IMR-90 (cell line): ENCODE results near the gene TREML2. TPM values are rescaled to one million over a fixed set of nuclear protein-coding genes. Genes with fewer than 3 reads are reported as not detected.

ENCODE experiments used
- ATAC-seq: fragments of 200-7000 bp; cut with Tn5 transposase; 2 replicates; pipeline ENCODE4 v1.9.1; 2020; ENCODE audit warnings: low read depth, mild to moderate bottlenecking, moderate library complexity
- BruUV-seq: library from RNA; stranded (reverse); fragments of 400-500 nt; replicated peaks from 2 replicates; lab custom pipeline; 2021; lab: Mats Ljungman, UMichigan
- CTCF ChIA-PET: fragments of 300-600 bp; formaldehyde crosslinking; extraction: SDS; loops from one replicate; lab custom pipeline; 2021; ENCODE audit warnings: antibody characterized with exemption; lab: Yijun Ruan, JAX
- POLR2A ChIA-PET: fragments of 300-600 bp; sonication (Branson Sonifier 250); formaldehyde crosslinking; loops from one replicate; lab custom pipeline; 2022; ENCODE audit warnings: antibody characterized with exemption; ENCODE audit not compliant: unreplicated experiment; lab: Charles Lee
- DNase-seq: peaks from one replicate; pipeline ENCODE4 v3.0.0; 2013
- H2AFZ ChIP-seq: replicated peaks from 2 replicates; pipeline ENCODE3; 2013; ENCODE audit warnings: low read length, mild to moderate bottlenecking; ENCODE audit not compliant: poor library complexity
- H2AK5ac ChIP-seq: 2 replicates; pipeline ENCODE4 v1.6.1; 2013; ENCODE audit warnings: low read depth, low read length, inconsistent platforms
- H2AK9ac ChIP-seq: replicated peaks from 2 replicates; pipeline ENCODE3; 2013; ENCODE audit warnings: mild to moderate bottlenecking, low read depth, low read length, moderate library complexity; ENCODE audit not compliant: poor library complexity
- H2BK120ac ChIP-seq: 2 replicates; pipeline ENCODE4 v1.6.1; 2013; ENCODE audit warnings: low read depth, low read length, inconsistent platforms
- H2BK15ac ChIP-seq: 3 replicates; pipeline ENCODE4 v1.6.1; 2013; ENCODE audit warnings: low read depth, low read length, inconsistent platforms
- H2BK20ac ChIP-seq: 2 replicates; pipeline ENCODE4 v1.6.1; 2013; ENCODE audit warnings: low read depth, mild to moderate bottlenecking, inconsistent platforms, low read length, moderate library complexity
- H2BK5ac ChIP-seq: 2 replicates; pipeline ENCODE4 v1.6.1; 2013; ENCODE audit warnings: mild to moderate bottlenecking, low read depth, low read length, inconsistent platforms; ENCODE audit not compliant: poor library complexity, severe bottlenecking
- H3K14ac ChIP-seq: replicated peaks from 2 replicates; pipeline ENCODE4 v1.6.1; 2013; ENCODE audit warnings: low read depth, low read length, inconsistent platforms
- H3K18ac ChIP-seq: 2 replicates; pipeline ENCODE4 v1.6.1; 2013; ENCODE audit warnings: low read depth, low read length, control low read depth
- H3K23ac ChIP-seq: 2 replicates; pipeline ENCODE4 v1.6.1; 2013; ENCODE audit warnings: low read depth, low read length, inconsistent platforms
- H3K27ac ChIP-seq: 2 replicates; pipeline ENCODE4 v1.5.1; 2013; ENCODE audit warnings: mild to moderate bottlenecking, control low read depth, low read length; ENCODE audit not compliant: insufficient read depth
- H3K27me3 ChIP-seq: 2 replicates; pipeline ENCODE4 v1.6.1; 2013; ENCODE audit warnings: low read length; ENCODE audit not compliant: control insufficient read depth, insufficient read depth
- H3K36me3 ChIP-seq: 2 replicates; pipeline ENCODE4 v1.6.1; 2013; ENCODE audit warnings: low read length, mixed read lengths; ENCODE audit not compliant: control insufficient read depth, insufficient read depth
- H3K4ac ChIP-seq: 2 replicates; pipeline ENCODE4 v1.6.1; 2013; ENCODE audit warnings: low read depth, low read length, inconsistent platforms
- H3K4me1 ChIP-seq: 2 replicates; pipeline ENCODE4 v1.6.1; 2013; ENCODE audit warnings: low read length, mixed read lengths; ENCODE audit not compliant: control insufficient read depth, insufficient read depth
- H3K4me2 ChIP-seq: 2 replicates; pipeline ENCODE4 v1.6.1; 2013; ENCODE audit warnings: low read depth, mild to moderate bottlenecking, control low read depth, low read length, moderate library complexity
- H3K4me3 ChIP-seq: 2 replicates; pipeline ENCODE4 v1.5.1; 2013; ENCODE audit warnings: low read depth, mild to moderate bottlenecking, control low read depth, low read length, moderate library complexity; ENCODE audit not compliant: insufficient read depth
- H3K56ac ChIP-seq: 2 replicates; pipeline ENCODE4 v1.6.1; 2013; ENCODE audit warnings: low read length, inconsistent platforms; ENCODE audit not compliant: insufficient read depth; ENCODE audit errors: extremely low read depth
- H3K79me1 ChIP-seq, 2 experiments: 2 replicates each; pipeline ENCODE4 v1.6.1; 2013; ENCODE audit warnings: low read length in 2 of 2, inconsistent platforms in 1 of 2, low read depth in 1 of 2
- H3K9ac ChIP-seq: 2 replicates; pipeline ENCODE4 v1.6.1; 2013; ENCODE audit warnings: low read depth, low read length, control low read depth
- H3K9me1 ChIP-seq: 2 replicates; pipeline ENCODE4 v1.6.1; 2013; ENCODE audit warnings: low read length, inconsistent platforms; ENCODE audit not compliant: insufficient read depth
- H3K9me3 ChIP-seq: 2 replicates; pipeline ENCODE4 v1.6.1; 2013; ENCODE audit warnings: low read length; ENCODE audit not compliant: control insufficient read depth, insufficient read depth
- H4K20me1 ChIP-seq: 2 replicates; pipeline ENCODE4 v1.6.1; 2013; ENCODE audit warnings: low read length, inconsistent platforms; ENCODE audit not compliant: insufficient read depth
- H4K5ac ChIP-seq: 2 replicates; pipeline ENCODE4 v1.6.1; 2013; ENCODE audit warnings: mild to moderate bottlenecking, low read depth, low read length, control low read depth
- H4K8ac ChIP-seq, 2 experiments: 2 replicates each; pipeline ENCODE4 v1.6.1; 2013; ENCODE audit warnings: low read depth in 2 of 2, low read length in 2 of 2, control low read depth in 1 of 2, inconsistent platforms in 1 of 2
- H4K91ac ChIP-seq: 2 replicates; pipeline ENCODE4 v1.6.1; 2013; ENCODE audit warnings: low read depth, low read length, inconsistent platforms; ENCODE audit not compliant: insufficient read depth
- BHLHE40 ChIP-seq: fragments of 150-350 bp; IDR thresholded peaks from 2 replicates; pipeline ENCODE4 v1.6.1; 2016; ENCODE audit warnings: mild to moderate bottlenecking, low read depth, low read length
- CEBPB ChIP-seq: IDR thresholded peaks from 2 replicates; pipeline ENCODE4 v1.6.1; 2012; ENCODE audit warnings: low read depth, low read length, improper control_type of control experiment
- CHD1 ChIP-seq: IDR thresholded peaks from 2 replicates; pipeline ENCODE4 v1.6.1; 2012; ENCODE audit warnings: low read depth, low read length, improper control_type of control experiment
- CTCF ChIP-seq: conservative IDR thresholded peaks from 2 replicates; pipeline ENCODE4 v1.5.1; 2012; ENCODE audit warnings: mild to moderate bottlenecking, low read depth, low read length, improper control_type of control experiment
- ELK1 ChIP-seq: fragments of 150-350 bp; IDR thresholded peaks from 2 replicates; pipeline ENCODE4 v1.6.1; 2016; ENCODE audit warnings: low read depth, mild to moderate bottlenecking, low read length, moderate library complexity, borderline replicate concordance
- FOS ChIP-seq: fragments of 150-350 bp; IDR thresholded peaks from 2 replicates; pipeline ENCODE4 v1.6.1; 2016; ENCODE audit warnings: low read depth, low read length
- MAFK ChIP-seq: IDR thresholded peaks from 2 replicates; pipeline ENCODE4 v1.6.1; 2012; ENCODE audit warnings: low read depth, low read length, improper control_type of control experiment
- MAZ ChIP-seq: IDR thresholded peaks from 2 replicates; pipeline ENCODE4 v1.6.1; 2012; ENCODE audit warnings: low read depth, mild to moderate bottlenecking, low read length, improper control_type of control experiment, moderate library complexity, borderline replicate concordance
- MXI1 ChIP-seq: IDR thresholded peaks from 2 replicates; pipeline ENCODE4 v1.6.1; 2012; ENCODE audit warnings: low read depth, mild to moderate bottlenecking, low read length, moderate library complexity, borderline replicate concordance
- NFE2L2 ChIP-seq: fragments of 150-350 bp; IDR thresholded peaks from 2 replicates; pipeline ENCODE4 v1.6.1; 2016; ENCODE audit warnings: low read depth, mild to moderate bottlenecking, low read length
- POLR2A ChIP-seq: IDR thresholded peaks from 2 replicates; pipeline ENCODE4 v1.6.1; 2012; ENCODE audit warnings: mild to moderate bottlenecking, low read depth, low read length
- RAD21 ChIP-seq: IDR thresholded peaks from 2 replicates; pipeline ENCODE4 v1.6.1; 2012; ENCODE audit warnings: low read length, improper control_type of control experiment
- RCOR1 ChIP-seq: IDR thresholded peaks from 2 replicates; pipeline ENCODE4 v1.6.1; 2012; ENCODE audit warnings: mild to moderate bottlenecking, low read length, improper control_type of control experiment; ENCODE audit not compliant: insufficient replicate concordance
- RFX5 ChIP-seq: IDR thresholded peaks from 2 replicates; pipeline ENCODE4 v1.8.0; 2012; ENCODE audit warnings: low read depth, mild to moderate bottlenecking, low read length, moderate library complexity
- SMC3 ChIP-seq: fragments of 150-350 bp; IDR thresholded peaks from 2 replicates; pipeline ENCODE4 v1.6.1; 2016; ENCODE audit warnings: low read depth, mild to moderate bottlenecking, antibody characterized with exemption, low read length, moderate library complexity
- USF2 ChIP-seq: fragments of 150-350 bp; IDR thresholded peaks from 2 replicates; pipeline ENCODE4 v1.6.1; 2017; ENCODE audit warnings: mild to moderate bottlenecking, antibody characterized with exemption, low read length, low read depth
- WGBS, 2 experiments: methylation state at CpG; one replicate each; pipeline versions ENCODE4 v1.1.5 to v1.1.7; 2013; ENCODE audit warnings: missing lambda C conversion rate in 2 of 2; ENCODE audit not compliant: insufficient read length in 1 of 2; ENCODE audit errors: extremely low coverage in 2 of 2; 5-methylcytosine and 5-hydroxymethylcytosine counted together
- dilution Hi-C: fragments of 300-500 bp; cut with HindIII; formaldehyde crosslinking; loops from one replicate; pipeline ENCODE4 v1.14.3; 2018; ENCODE audit warnings: low sequenced_read_pairs; ENCODE audit not compliant: unreplicated experiment
- in situ Hi-C: fragments of 300-500 bp; cut with MboI; formaldehyde crosslinking; loops from 3 replicates; pipeline ENCODE4 v1.14.3; 2019; ENCODE audit warnings: low sequenced_read_pairs, inconsistent platforms, mixed read lengths
- intact Hi-C: fragments of 100-400 bp; cut with micrococcal nuclease; formaldehyde crosslinking; loops from 2 replicates; pipeline ENCODE4 v1.10.0; 2022
- polyA plus RNA-seq, 3 experiments: library from polyadenylated mRNA; depleted of rRNA; stranded (reverse); fragments of >200 nt; gene quantifications; 2 replicates each; pipeline ENCODE4 v1.2.3, GENCODE V29; 2012; ENCODE audit warnings: low replicate concordance in 1 of 3
- total RNA-seq: library from RNA; depleted of rRNA; stranded (reverse); fragments of >200 nt; gene quantifications from 2 replicates; pipeline ENCODE4 v1.2.3, GENCODE V29; 2012

Gene TREML2
- total and polyA plus RNA-seq, 2 of the 4 experiments (the other 2 are of a cell fraction) = not detected

- Histone ChIP-seq H3K27ac (no peak overlapping the region), H3K56ac (no peak overlapping the region), H3K4me3 (no peak overlapping the region), H3K4me1 (no peaks in the 10 kb centered on the region), H3K79me1 (no peaks in the 10 kb centered on the region), H3K27me3 (no peaks in the 10 kb centered on the region), H2AK9ac (no peak overlapping the region), H2BK5ac (no peak overlapping the region), H3K9ac (no peak overlapping the region), H2BK15ac (no peak overlapping the region), H3K9me3 (no peaks in the 10 kb centered on the region), H2AFZ (no peak overlapping the region), H3K4ac (no peak overlapping the region), H3K36me3 (no peaks in the 10 kb centered on the region), H2BK120ac (no peak overlapping the region), H3K9me1 (no peaks in the 10 kb centered on the region), H3K23ac (no peak overlapping the region), H4K20me1 (no peaks in the 10 kb centered on the region), H2AK5ac (no peak overlapping the region), H3K18ac (no peak overlapping the region), H4K8ac (no peak overlapping the region), H3K4me2 (no peak overlapping the region), H4K5ac (no peak overlapping the region), H3K14ac (no peak overlapping the region), H4K91ac (no peak overlapping the region), H2BK20ac (no peak overlapping the region)
- intact Hi-C loops = no loop called here
- ChIA-PET POLR2A (no interaction called here), CTCF (no interaction called here)
- in situ Hi-C loops = no loop called here
- DNase-seq = no peak
- TF ChIP-seq MXI1 (no peak), NFE2L2 (no peak), BHLHE40 (no peak), RFX5 (no peak), CTCF (no peak), ELK1 (no peak), SMC3 (no peak), POLR2A (no peak), CHD1 (no peak), MAZ (no peak), RAD21 (no peak), RCOR1 (no peak), CEBPB (no peak), MAFK (no peak), FOS (no peak), USF2 (no peak)
- no TSS peak for BruUV-seq
- ATAC-seq = no peak
- WGBS, 2 experiments = no CpG with 5 or more reads among the region's 1 CpG
- dilution Hi-C loops = no loop called here
Observed at GRCh38 chr6:41147917-41148316, 53.0 kb downstream of the TREML2 start.
